ENCODE measurements around the gene STX7. TPM values are rescaled to one million over a fixed set of nuclear protein-coding genes. Genes with fewer than 3 reads are reported as not detected.

The STX7 gene
- total and polyA plus RNA-seq, 8 donors = 5.1 to 33.0 (median 13.7) TPM

DNA sequence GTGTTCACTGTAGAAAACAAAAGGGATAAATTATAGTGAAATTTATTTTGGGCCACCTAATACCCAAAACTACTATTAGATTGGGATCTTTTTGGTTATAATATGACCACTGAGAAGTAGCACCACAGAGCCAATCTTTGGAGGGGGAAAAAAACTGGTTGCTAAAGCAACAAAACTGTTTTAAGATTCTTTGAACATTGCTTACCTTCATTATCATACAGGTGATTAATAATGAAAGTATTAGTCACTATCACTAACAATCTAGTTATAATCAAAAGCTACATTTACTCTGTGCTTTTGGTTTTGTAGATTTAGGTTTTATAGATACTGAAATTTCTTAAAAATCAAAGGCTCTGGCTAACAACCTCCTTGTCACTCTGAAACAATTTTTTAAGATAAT is 31.7 kb downstream of the STX7 start:
- Histone ChIP-seq H3K4me3 (no peak overlapping the region), H3K27me3 (no peaks in the 10 kb centered on the region), H3K27ac (no peak overlapping the region), H3K4me1 (peaks cover 3 to 8% (median 3%) of the 10 kb centered on the region in 3 donors), H3K9me3 (no peaks in the 10 kb centered on the region), H3K36me3 (no peaks in the 10 kb centered on the region)
- no peak for FAIRE-seq
- no peak for DNase-seq
- no peak for ATAC-seq
- intact Hi-C loops (cut with DNase I) = loop anchor here in 2 of 3 donors (10.0 kb wide), 2 partner anchors 196 to 206 kb away; no protein-coding TSS in a partner anchor
- TF ChIP-seq CTCF (IDR thresholded peaks at IDR 0.05) = no peak

DNA sequence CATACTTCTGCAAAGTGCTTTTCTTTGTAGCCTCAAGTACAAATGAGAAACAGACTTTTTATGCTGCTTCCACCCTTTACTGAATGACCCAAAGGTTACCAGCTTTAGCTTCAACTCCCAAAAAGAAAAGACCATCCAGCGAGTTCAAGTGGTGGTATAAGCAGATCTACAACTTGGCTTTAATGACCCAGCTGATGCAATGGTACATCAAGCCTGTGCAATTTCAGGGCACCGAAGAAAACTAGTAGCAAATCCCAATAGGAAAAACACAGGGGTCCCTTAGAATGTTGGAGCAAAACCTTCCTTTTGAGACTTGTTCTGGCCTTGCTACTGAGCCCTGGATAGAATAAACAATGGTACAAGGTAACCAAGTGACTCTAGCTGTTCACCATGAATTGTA is 33.8 kb downstream of the STX7 start:
- Histone ChIP-seq H3K36me3 (no peaks in the 10 kb centered on the region), H3K4me1 (peaks cover 5 to 9% (median 7%) of the 10 kb centered on the region in 3 donors), H3K4me3 (no peak overlapping the region), H3K27ac (no peak overlapping the region), H3K9me3 (no peaks in the 10 kb centered on the region), H3K27me3 (no peaks in the 10 kb centered on the region)
- FAIRE-seq = no peak
- intact Hi-C loops (cut with DNase I) = no loop called here
- no peak for DNase-seq
- ATAC-seq = no peak
- no peak for TF ChIP-seq CTCF (IDR thresholded peaks at IDR 0.05)
- WGBS, 2 donors = 92 to 93% methylated on average over 2 of the region's 2 CpGs

GRCh38 chr6:132478674-132479073 is 34.2 kb downstream of the STX7 start:
- intact Hi-C loops (cut with DNase I) = no loop called here
- WGBS, 2 donors = 78 to 87% methylated on average over 5 of the region's 5 CpGs
- FAIRE-seq = no peak
- H3K27me3 ChIP-seq = no peaks in the 10 kb centered on the region
- H3K4me3 ChIP-seq = no peak overlapping the region
- H3K9me3 ChIP-seq = no peaks in the 10 kb centered on the region
- TF ChIP-seq CTCF (IDR thresholded peaks at IDR 0.05) = no peak
- no peaks in the 10 kb centered on the region for H3K36me3 ChIP-seq
- no peak for ATAC-seq
- no peak for DNase-seq
- H3K27ac ChIP-seq = no peak overlapping the region
- H3K4me1 ChIP-seq = peaks cover 5 to 9% (median 5%) of the 10 kb centered on the region in 3 donors

DNA sequence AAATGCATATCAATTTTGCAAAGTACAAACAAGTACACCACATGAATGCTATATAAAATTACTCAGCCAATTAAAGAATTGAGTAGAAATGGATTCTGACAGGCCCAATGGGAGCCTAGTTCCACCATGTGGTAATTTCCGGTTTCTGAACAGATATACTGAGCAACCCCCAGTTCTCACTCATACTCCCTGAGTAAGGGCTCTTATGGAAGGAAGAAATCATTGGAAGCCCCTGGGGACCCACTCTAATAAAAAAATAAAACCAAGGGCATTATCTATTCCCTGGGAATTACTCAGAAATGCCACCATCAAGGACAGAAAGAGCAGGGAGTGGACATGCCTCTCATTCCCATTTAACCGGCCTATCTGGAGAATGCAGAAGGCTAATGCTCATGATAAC is 34.6 kb downstream of the STX7 start:
- 87 to 90% methylated on average over 2 of the region's 2 CpGs for WGBS, 2 donors
- DNase-seq (no peak), ATAC-seq (no peak)

More for the DNA sequence above, 34.6 kb downstream of the STX7 start:
- Histone ChIP-seq H3K27me3 (no peaks in the 10 kb centered on the region), H3K36me3 (no peaks in the 10 kb centered on the region), H3K4me3 (no peak overlapping the region), H3K27ac (no peak overlapping the region), H3K4me1 (peaks cover 5 to 9% (median 5%) of the 10 kb centered on the region in 3 donors), H3K9me3 (no peaks in the 10 kb centered on the region)
- no peak for TF ChIP-seq CTCF (IDR thresholded peaks at IDR 0.05)
- no peak for FAIRE-seq
- intact Hi-C loops (cut with DNase I) = no loop called here

All from pancreas (tissue), 10 donors.